Measurements from ENCODE around the gene LIX1.

DNA sequence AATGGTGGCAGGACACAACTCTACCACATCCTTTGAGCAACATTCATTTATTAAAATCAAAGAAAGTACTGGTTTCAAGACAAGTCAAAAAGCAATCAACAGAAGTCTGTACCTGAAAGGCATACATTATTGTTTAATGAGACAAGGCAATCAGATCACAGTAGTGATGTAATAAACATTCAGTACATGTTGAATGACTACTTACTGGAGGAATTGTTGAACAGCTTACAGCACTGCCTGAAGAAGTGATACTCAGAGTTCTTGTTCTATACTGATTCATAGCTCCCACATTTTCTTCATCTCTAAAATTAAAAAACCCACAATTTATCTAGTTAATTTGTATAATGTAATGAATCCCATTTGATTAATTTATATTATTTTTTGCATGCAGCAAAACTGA is 22.4 kb upstream of the LIX1 start:
- TF ChIP-seq, protein P1, sequence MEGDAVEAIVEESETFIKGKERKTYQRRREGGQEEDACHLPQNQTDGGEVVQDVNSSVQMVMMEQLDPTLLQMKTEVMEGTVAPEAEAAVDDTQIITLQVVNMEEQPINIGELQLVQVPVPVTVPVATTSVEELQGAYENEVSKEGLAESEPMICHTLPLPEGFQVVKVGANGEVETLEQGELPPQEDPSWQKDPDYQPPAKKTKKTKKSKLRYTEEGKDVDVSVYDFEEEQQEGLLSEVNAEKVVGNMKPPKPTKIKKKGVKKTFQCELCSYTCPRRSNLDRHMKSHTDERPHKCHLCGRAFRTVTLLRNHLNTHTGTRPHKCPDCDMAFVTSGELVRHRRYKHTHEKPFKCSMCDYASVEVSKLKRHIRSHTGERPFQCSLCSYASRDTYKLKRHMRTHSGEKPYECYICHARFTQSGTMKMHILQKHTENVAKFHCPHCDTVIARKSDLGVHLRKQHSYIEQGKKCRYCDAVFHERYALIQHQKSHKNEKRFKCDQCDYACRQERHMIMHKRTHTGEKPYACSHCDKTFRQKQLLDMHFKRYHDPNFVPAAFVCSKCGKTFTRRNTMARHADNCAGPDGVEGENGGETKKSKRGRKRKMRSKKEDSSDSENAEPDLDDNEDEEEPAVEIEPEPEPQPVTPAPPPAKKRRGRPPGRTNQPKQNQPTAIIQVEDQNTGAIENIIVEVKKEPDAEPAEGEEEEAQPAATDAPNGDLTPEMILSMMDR (IDR thresholded peaks at IDR 0.05; ENCODE audit: insufficient read depth, low read depth, low read length): no peak
- no peak for TF ChIP-seq EZH2 (IDR thresholded peaks at IDR 0.05; ENCODE audit: insufficient read depth, low read length)

All from astrocyte (in vitro differentiated cells and primary cell).